HG03378 (cell line): ENCODE data around the gene SERINC2.

ENCODE experiments used
- ATAC-seq: cut with Tn5 transposase; IDR thresholded peaks from one replicate; pipeline ENCODE4 v1.9.1; 2021; ENCODE audit warnings: mild to moderate bottlenecking, moderate library complexity; ENCODE audit not compliant: unreplicated experiment

SERINC2 gene

GRCh38 chr1:31412732-31413404, at the start of gene SERINC2:
SERINC2 (plus strand) TSS chr1:31413213; CDS start chr1:31413266, 53 bp downstream.
- no peak for ATAC-seq

GRCh38 chr1:31364561-31365250, 48.3 kb upstream of the SERINC2 start:
- ATAC-seq, result no peak

- no peak for ATAC-seq
Measured at GRCh38 chr1:31366796-31367195, 46.2 kb upstream of the SERINC2 start.

- no peak for ATAC-seq
Measured at GRCh38 chr1:31368611-31369107, 44.4 kb upstream of the SERINC2 start.

- ATAC-seq, result no peak
Measured at GRCh38 chr1:31370021-31370420, 43.0 kb upstream of the SERINC2 start.

- no peak for ATAC-seq
Measured at GRCh38 chr1:31370565-31370964, 42.4 kb upstream of the SERINC2 start.

- no peak for ATAC-seq
Measured at GRCh38 chr1:31371121-31371959, 41.7 kb upstream of the SERINC2 start.

- no peak for ATAC-seq
Measured at GRCh38 chr1:31372051-31372450, 41.0 kb upstream of the SERINC2 start.

GRCh38 chr1:31372751-31373055, 40.3 kb upstream of the SERINC2 start:
- no peak for ATAC-seq

- no peak for ATAC-seq
Measured at GRCh38 chr1:31373056-31373896, 39.7 kb upstream of the SERINC2 start, which contains the start of gene FABP3. FABP3 (minus strand) TSS chr1:31373076; CDS start chr1:31373014, 62 bp downstream.

GRCh38 chr1:31373897-31374486, 39.0 kb upstream of the SERINC2 start:
- ATAC-seq, result no peak

GRCh38 chr1:31374511-31375196, 38.4 kb upstream of the SERINC2 start:
- ATAC-seq, result no peak

GRCh38 chr1:31376375-31377134, 36.5 kb upstream of the SERINC2 start:
- no peak for ATAC-seq

GRCh38 chr1:31377364-31377863, 35.6 kb upstream of the SERINC2 start:
- ATAC-seq, result no peak

- no peak for ATAC-seq
Measured at GRCh38 chr1:31378001-31378400, 35.0 kb upstream of the SERINC2 start.

GRCh38 chr1:31380181-31380580, 32.8 kb upstream of the SERINC2 start:
- ATAC-seq, result no peak

GRCh38 chr1:31381394-31382294, 31.4 kb upstream of the SERINC2 start:
- no peak for ATAC-seq
